GM21529 (cell line): ENCODE data around the gene PGM2L1.
"Not testable (repeated sequence)": the region's sequence is repeated elsewhere in the genome, so short reads cannot be mapped to it uniquely, and the experiment has no call there.

ENCODE experiments used
- ATAC-seq: cut with Tn5 transposase; IDR thresholded peaks from one replicate; pipeline ENCODE4 v1.9.1; 2021; ENCODE audit not compliant: unreplicated experiment

PGM2L1 gene

GRCh38 chr11:74341921-74342320 is 56.3 kb downstream of the PGM2L1 start:
- no peak for ATAC-seq

GRCh38 chr11:74339619-74340018 is 58.6 kb downstream of the PGM2L1 start:
- ATAC-seq: no peak

- no peak for ATAC-seq
Measured at GRCh38 chr11:74338963-74339362, 59.3 kb downstream of the PGM2L1 start.

- ATAC-seq: no peak
Measured at GRCh38 chr11:74333193-74333592, 65.0 kb downstream of the PGM2L1 start.

- no peak for ATAC-seq
Measured at GRCh38 chr11:74332291-74332690, 65.9 kb downstream of the PGM2L1 start.

GRCh38 chr11:74331000-74331399 is 67.2 kb downstream of the PGM2L1 start:
- not testable (repeated sequence) for ATAC-seq

GRCh38 chr11:74330075-74330858 is 68.0 kb downstream of the PGM2L1 start:
- no peak for ATAC-seq

GRCh38 chr11:74327076-74327475 is 71.2 kb downstream of the PGM2L1 start:
- no peak for ATAC-seq

GRCh38 chr11:74326665-74327064 is 71.6 kb downstream of the PGM2L1 start:
- no peak for ATAC-seq

GRCh38 chr11:74325649-74326645 is 72.3 kb downstream of the PGM2L1 start:
- ATAC-seq: no peak

GRCh38 chr11:74322667-74323066 is 75.6 kb downstream of the PGM2L1 start:
- ATAC-seq: no peak

- no peak for ATAC-seq
Measured at GRCh38 chr11:74321487-74322188, 76.6 kb downstream of the PGM2L1 start.

- ATAC-seq: no peak
Measured at GRCh38 chr11:74320538-74320937, 77.7 kb downstream of the PGM2L1 start.

GRCh38 chr11:74319139-74319816 is 79.0 kb downstream of the PGM2L1 start:
- no peak for ATAC-seq

- ATAC-seq: no peak
Measured at GRCh38 chr11:74318241-74318932, 79.8 kb downstream of the PGM2L1 start.

- ATAC-seq: no peak
Measured at GRCh38 chr11:74316772-74317505, 81.3 kb downstream of the PGM2L1 start.

GRCh38 chr11:74312326-74312725 is 85.9 kb downstream of the PGM2L1 start:
- ATAC-seq: no peak

GRCh38 chr11:74311352-74311926 is 86.8 kb downstream of the PGM2L1 start, which contains the start of gene P4HA3:
Gene P4HA3, minus strand, starts transcription at chr11:74311640. Its CDS starts 29 bp downstream, at chr11:74311611.
- no peak for ATAC-seq

- ATAC-seq: no peak
Measured at GRCh38 chr11:74310857-74311256, 87.4 kb downstream of the PGM2L1 start.
